Kidney (tissue), 14 donors: Measurements from ENCODE around the gene MAGI1. TPM values are rescaled to one million over a fixed set of nuclear protein-coding genes. Genes with fewer than 3 reads are reported as not detected.

Experiments used
- DNase-seq, 5 donors: peaks; one replicate each; pipeline ENCODE4 v3.0.0-alpha.2; 2013 to 2020
- FAIRE-seq: peaks from 2 replicates; lab custom pipeline; 2012; peaks lifted over from hg19 to GRCh38; lab: Jason Lieb, UNC
- H3K27ac ChIP-seq, 2 donors: one replicate each; pipeline ENCODE4 v1.7.0; 2013; ENCODE audit warnings: low read depth in 2 of 2, low read length in 2 of 2, inconsistent platforms in 1 of 2
- H3K27me3 ChIP-seq: one replicate; pipeline ENCODE4 v1.7.1; 2013; ENCODE audit warnings: low read length, inconsistent platforms; ENCODE audit not compliant: control insufficient read depth, insufficient read depth
- H3K36me3 ChIP-seq, 3 donors: one replicate each; pipeline versions ENCODE4 v1.7.0 to v1.7.1; 2013; ENCODE audit warnings: low read length in 3 of 3, control low read depth in 1 of 3, inconsistent platforms in 1 of 3; ENCODE audit not compliant: insufficient read depth in 3 of 3, control insufficient read depth in 2 of 3
- H3K4me1 ChIP-seq, 3 donors: one replicate each; pipeline versions ENCODE4 v1.7.0 to v1.7.1; 2013; ENCODE audit warnings: low read length in 3 of 3, inconsistent platforms in 1 of 3, low read depth in 1 of 3; ENCODE audit not compliant: control insufficient read depth in 2 of 3, insufficient read depth in 2 of 3
- H3K4me3 ChIP-seq, 3 donors: one replicate each; pipeline versions ENCODE4 v1.7.0 to v1.8.1; 2013; ENCODE audit warnings: low read length in 3 of 3, control low read depth in 1 of 3, inconsistent platforms in 1 of 3
- H3K9ac ChIP-seq, 3 donors: one replicate each; pipeline versions ENCODE4 v1.7.0 to v1.7.1; 2013; ENCODE audit warnings: low read length in 3 of 3, control low read depth in 1 of 3, inconsistent platforms in 1 of 3
- H3K9me3 ChIP-seq, 3 donors: one replicate each; pipeline versions ENCODE4 v1.7.0 to v1.7.1; 2013; ENCODE audit warnings: low read length in 3 of 3, control low read depth in 1 of 3, inconsistent platforms in 1 of 3; ENCODE audit not compliant: control insufficient read depth in 2 of 3, insufficient read depth in 1 of 3
- intact Hi-C: fragments of 100-400 bp; cut with DNase I; formaldehyde crosslinking; loops from one replicate; pipeline ENCODE4 v1.11.1; 2022
- polyA plus RNA-seq: library from polyadenylated mRNA; stranded (reverse); fragments of 350-450 nt; fragmentation: Illumina TruSeq; extraction: RNeasy Lipid Tissue Mini Kit (QIAGEN cat#74804); gene quantifications from one replicate; pipeline ENCODE4 v1.2.3, GENCODE V29; 2014; ENCODE audit warnings: low read depth, low replicate concordance; ENCODE audit not compliant: insufficient read depth
- total RNA-seq: library from RNA; stranded (reverse); fragmentation: NEBNext Ultra II Directional; extraction: Animal tissue kit (Norgen Biotek cat#: 25700); gene quantifications from one replicate; pipeline ENCODE4 v1.2.1, GENCODE V29; 2021
- TF ChIP-seq, protein P1 (sequence below): IDR thresholded peaks from 3 replicates; pipeline ENCODE4 v1.5.1; 2012; ENCODE audit warnings: mild to moderate bottlenecking, moderate library complexity, borderline replicate concordance; ENCODE audit not compliant: insufficient read depth; ENCODE audit errors: extremely low read depth
- donor health status: control.
- donor health status: control.
- donor health status: control.
- donor health status: control.
- donor health status: control.
- donor health status: DM: yes; HTN: yes; CAD: no.
- donor health status: Normal renal cell carcinoma (clear cell type).

Gene MAGI1
- total and polyA plus RNA-seq, 2 donors from 2014 or later, result 8.2 to 42.8 TPM

DNA sequence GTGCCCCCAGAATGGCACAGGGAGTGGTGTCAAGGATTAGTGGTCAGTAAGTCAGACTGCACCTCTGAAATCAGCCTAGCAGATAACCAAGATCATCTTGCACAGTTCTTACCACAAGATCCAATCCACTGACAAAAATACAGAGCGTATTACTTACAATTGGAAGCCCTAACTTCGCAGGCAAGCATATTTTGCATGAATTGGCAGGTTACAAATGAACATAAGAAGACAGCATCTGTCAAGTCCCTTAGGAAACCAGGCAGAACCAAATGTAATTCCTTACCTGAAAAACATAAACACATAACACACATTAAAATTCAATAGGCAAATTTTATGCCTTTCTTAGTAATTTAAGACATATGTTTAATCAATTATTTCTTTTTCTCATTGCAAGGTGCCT is 293.4 kb downstream of the MAGI1 start:
- Histone ChIP-seq H3K36me3 (no peaks in the 10 kb centered on the region), H3K4me1 (no peaks in the 10 kb centered on the region), H3K9me3 (no peaks in the 10 kb centered on the region), H3K27me3 (no peaks in the 10 kb centered on the region), H3K9ac (no peak overlapping the region), H3K4me3 (no peak overlapping the region), H3K27ac (no peak overlapping the region)
- intact Hi-C loops, result no loop called here
- TF ChIP-seq, protein P1, sequence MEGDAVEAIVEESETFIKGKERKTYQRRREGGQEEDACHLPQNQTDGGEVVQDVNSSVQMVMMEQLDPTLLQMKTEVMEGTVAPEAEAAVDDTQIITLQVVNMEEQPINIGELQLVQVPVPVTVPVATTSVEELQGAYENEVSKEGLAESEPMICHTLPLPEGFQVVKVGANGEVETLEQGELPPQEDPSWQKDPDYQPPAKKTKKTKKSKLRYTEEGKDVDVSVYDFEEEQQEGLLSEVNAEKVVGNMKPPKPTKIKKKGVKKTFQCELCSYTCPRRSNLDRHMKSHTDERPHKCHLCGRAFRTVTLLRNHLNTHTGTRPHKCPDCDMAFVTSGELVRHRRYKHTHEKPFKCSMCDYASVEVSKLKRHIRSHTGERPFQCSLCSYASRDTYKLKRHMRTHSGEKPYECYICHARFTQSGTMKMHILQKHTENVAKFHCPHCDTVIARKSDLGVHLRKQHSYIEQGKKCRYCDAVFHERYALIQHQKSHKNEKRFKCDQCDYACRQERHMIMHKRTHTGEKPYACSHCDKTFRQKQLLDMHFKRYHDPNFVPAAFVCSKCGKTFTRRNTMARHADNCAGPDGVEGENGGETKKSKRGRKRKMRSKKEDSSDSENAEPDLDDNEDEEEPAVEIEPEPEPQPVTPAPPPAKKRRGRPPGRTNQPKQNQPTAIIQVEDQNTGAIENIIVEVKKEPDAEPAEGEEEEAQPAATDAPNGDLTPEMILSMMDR, result no peak
- FAIRE-seq (no peak), DNase-seq (no peak)

DNA sequence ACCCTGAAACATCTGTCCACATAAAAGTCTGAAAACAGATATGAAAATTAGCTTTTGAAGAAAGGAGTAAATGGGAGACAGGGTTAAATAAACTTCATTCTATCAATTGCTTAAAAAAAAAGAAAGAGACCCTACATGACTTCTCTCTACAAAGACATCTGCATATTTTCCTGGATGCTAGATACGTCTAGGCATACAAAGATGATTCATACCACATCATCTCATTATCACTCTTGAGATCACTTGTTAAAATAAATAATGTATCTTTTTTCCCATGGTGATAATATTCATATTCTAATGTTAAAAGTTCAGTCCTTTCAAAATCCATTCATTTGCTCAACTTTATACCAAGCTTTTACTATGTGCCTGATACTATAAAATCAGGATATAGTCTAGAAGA is 295.8 kb downstream of the MAGI1 start:
- Histone ChIP-seq H3K4me1 (no peaks in the 10 kb centered on the region), H3K4me3 (no peak overlapping the region), H3K9ac (no peak overlapping the region), H3K27ac (no peak overlapping the region), H3K36me3 (no peaks in the 10 kb centered on the region), H3K27me3 (no peaks in the 10 kb centered on the region), H3K9me3 (no peaks in the 10 kb centered on the region)
- no peak for DNase-seq
- TF ChIP-seq, protein P1, result no peak
- FAIRE-seq, result no peak
- intact Hi-C loops, result no loop called here

DNA sequence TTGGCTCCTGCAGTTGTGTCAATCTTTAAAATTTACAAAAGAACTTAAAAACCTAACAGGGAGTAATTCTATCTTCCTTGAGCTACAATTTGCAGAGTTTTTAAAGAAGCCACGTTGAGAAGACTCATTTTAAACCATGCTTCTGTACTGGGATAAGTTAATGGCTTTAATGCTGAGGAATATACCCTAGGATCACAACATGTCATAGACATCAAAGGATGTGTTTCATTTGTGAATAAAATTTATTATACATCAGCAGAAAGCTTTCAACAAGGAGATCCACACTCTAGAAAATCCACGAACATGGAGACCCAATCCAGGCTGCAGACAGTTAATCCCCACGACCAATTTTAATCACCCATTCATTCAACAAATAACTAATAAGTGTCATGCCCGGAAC is 297.2 kb downstream of the MAGI1 start:
- Histone ChIP-seq H3K4me1 (no peaks in the 10 kb centered on the region), H3K27me3 (no peaks in the 10 kb centered on the region), H3K27ac (no peak overlapping the region), H3K36me3 (no peaks in the 10 kb centered on the region), H3K9me3 (no peaks in the 10 kb centered on the region), H3K9ac (no peak overlapping the region), H3K4me3 (no peak overlapping the region)
- intact Hi-C loops, result no loop called here
- TF ChIP-seq, protein P1, result no peak
- FAIRE-seq (no peak), DNase-seq (no peak)

DNA sequence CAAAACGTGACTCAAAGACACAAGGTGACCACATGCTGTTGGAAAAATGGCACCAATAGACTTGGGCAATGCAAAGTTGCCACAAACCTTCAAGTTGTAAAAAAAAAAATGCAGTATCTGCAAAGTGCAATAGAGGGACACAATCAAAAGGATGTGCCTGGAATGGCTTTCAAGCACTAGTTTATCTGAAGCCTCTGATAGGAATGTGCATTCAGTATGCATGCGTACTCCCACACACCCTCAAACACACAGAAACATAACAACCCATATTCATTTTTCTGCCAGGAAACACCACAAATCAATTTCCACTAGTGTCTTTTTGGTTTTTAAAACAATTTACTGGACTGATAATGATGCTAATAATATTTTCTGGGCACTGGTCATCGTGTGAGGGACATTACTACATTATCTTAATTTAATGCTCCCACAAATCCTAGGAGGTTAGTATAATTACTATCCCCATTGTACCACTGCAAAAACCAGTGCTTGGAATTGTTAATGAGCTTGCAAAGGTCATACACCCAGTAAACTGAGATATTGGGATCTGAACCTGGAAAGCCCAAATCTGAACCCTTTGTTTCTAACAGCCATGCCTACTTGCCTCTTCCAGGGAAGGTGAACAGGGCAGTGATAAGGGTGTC is 298.7 kb downstream of the MAGI1 start:
- H3K27ac ChIP-seq, result no peak overlapping the region
- no peak for FAIRE-seq
- H3K36me3 ChIP-seq, result no peaks in the 10 kb centered on the region
- TF ChIP-seq, protein P1, result no peak
- H3K4me3 ChIP-seq, result no peak overlapping the region
- H3K9ac ChIP-seq, result no peak overlapping the region
- H3K9me3 ChIP-seq, result no peaks in the 10 kb centered on the region
- H3K4me1 ChIP-seq, result no peaks in the 10 kb centered on the region
- DNase-seq, result no peak
- intact Hi-C loops, result loop anchor here (10.0 kb wide), 1 partner anchor 305 kb away; no protein-coding TSS in a partner anchor
- H3K27me3 ChIP-seq, result no peaks in the 10 kb centered on the region
